Dedifferentiated amniotic fluid mesenchymal stem cell (primary cell): Measurements from ENCODE around the gene CKB.

ENCODE experiments used
- DNase-seq: peaks from one replicate; pipeline ENCODE4 v3.0.0-alpha.2; 2016; ENCODE audit errors: extremely low spot score

The CKB gene

DNA sequence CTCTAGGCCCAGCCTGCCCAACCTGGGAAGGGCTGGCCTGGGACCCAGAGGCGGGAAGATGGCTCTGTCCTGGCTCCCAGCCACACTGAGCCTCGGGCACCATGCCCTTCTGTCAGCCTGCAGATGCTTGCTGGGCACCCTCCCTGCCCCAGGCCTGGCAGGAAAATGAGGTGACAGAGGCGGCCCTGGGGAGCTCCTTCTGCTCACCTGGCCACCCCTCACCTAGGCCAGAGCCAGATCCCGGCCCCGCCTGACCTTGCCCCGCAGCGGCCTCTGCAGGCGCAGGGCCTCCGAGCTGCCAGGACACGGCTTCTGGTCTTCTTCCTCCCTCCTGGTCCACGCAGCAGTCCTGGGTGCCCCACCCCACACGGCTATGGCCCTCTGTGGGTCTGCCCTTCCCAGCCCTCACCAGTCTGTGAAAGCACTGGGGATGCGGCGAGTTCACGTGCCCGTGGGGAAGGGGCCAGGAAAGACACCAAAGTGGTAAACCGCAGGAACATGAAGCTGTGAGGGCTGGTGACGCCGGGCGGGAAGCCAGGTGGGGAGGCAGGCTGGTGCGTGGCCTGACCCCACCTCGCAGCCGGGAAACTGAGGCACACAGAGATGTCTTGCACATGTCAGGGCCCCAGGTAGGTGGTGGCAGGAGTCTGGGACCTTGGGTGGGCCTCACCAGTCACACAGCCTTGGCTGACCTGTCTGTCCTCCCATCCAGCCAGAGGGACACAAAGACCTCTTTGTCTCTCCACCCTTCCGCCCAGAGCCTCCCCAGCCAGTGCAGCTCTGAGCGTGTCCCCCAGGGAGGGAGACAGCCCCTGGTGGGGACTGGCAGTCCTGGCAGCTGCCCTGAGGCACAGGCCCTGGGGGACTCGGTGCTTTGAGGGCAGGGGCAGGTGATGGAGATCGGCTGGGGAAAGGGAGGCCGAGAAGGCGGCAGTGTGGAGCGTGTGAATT, 27.0 kb upstream of the CKB start:
- no peak for DNase-seq

DNA sequence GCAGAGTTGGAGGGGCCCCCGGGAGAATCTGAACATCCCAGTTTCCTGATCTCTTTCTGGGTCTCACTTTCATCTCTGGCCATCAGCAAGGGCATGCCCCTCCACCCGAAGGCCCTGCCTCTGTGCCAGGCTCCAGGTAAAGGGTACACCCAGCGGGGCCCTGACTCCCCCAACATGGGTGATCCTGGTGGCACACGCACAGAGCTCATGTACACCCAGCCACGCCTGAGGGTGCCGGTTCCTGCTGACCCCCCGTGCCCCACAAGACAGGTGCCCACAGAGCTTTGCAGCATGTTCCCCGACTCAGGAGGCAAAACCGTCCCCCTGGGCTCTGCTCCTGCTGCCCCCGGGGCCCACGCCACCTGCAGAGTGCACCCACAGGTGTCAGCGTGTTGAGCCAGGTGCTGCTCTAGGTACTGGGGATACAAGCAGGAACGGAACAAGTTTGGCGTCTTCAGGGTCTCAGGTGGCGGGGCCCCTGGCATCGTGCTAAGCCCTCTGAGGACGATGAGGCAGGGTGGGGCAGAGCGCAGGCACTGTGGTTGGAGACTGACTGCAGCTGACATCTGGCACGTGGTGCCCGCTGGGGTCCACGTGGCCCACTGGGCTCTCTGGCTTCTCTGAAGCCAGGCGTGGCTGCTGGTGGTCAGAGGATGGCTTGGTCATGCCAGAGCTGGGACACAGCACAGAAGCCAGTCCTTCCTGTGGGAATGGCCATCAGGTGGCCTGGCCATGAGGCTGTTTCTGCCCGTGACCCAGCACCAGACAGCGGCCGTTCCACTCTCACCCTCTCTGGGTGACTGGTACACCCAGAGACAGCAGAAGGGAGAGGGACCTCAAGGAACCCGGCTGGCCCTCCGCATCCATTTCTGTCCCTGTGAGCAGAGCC, 26.1 kb upstream of the CKB start:
- no peak for DNase-seq

DNA sequence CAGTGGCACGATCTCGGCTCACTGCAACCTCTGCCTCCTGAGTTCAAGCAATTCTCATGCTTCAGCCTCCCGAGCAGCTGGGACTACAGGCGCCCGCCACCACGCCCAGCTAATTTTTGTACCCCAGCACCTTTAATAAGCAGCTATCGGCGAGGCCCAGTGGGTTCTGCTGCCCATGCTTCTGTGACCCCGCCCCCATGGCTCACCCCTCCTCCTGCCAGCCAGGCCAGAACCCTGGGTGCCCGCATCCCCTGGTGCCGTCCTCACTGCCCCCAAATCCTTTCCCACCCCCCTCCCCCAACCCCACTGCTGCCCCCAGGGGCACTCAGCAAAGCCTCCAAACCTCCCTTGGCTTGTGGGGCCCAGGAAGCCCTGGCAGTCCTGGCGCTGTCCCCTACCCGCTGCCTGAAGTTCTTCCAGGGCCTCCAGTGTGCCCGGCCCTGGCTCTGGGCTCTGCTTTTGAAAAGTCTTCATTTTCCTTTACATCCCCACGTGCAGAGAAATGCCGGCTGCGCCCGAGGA, 25.4 kb upstream of the CKB start:
- DNase-seq, result no peak

DNA sequence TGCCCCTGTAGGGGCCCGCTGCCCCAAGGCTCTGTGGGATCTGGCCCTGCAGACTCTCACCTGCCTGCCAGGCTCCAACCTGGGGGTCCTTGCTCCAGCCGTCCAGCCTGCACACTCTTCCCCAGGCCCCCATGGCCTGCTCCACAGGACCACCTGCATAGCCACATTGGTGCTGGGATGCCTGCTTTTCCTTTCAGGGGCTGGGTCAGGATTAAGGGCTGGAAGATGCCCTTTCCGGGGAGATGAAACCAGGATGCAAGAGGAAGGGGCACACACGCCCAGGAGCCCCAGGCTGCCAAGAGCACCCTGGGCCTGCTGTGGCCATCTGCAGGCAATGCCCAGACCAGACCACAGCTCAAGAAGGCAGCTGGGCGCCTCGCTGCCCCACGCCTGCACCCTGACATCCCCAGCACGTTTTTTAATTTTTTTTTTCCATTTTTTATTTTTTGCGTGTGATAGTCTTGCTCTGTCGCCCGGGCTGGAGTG, 24.9 kb upstream of the CKB start:
- no peak for DNase-seq

DNA sequence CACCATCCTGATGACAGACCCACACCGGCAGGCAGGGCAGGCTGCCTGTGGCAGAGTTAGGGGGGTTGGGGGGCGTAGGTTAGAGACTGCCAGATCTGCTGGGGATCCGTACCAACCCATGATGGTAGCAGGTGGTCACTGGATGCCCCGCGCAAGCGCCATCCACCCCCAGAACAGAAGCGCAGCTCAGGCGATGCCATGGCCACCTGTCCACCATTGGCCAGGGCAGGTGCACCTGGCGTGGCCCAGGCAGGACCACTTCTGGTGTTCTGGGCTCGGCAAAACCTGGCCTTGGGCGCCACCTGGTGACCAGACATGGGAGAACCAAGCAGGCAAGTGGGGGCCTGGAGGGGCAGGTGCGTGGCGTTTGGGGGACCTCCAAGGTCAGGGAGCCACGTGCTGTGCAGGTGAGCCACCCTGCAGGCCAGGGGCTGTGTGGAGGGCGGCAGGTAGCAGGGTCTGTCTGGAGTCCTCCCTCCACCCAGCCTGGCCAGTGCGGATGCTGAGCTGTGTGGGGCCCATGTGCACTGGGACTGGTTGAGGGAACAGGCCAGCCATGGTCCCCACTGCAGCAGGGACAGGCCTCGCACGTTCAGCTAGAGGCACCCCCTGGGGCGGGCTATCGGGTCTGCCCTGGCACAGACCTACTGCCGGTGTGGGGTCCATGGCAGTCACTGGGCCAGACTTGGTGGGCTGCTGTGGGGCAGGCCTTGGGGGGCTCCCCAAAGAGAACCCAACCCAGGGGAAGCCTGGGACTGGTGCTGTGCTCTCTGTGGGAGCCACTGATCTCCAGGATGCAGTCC, 24.2 kb upstream of the CKB start:
- DNase-seq, result no peak

DNA sequence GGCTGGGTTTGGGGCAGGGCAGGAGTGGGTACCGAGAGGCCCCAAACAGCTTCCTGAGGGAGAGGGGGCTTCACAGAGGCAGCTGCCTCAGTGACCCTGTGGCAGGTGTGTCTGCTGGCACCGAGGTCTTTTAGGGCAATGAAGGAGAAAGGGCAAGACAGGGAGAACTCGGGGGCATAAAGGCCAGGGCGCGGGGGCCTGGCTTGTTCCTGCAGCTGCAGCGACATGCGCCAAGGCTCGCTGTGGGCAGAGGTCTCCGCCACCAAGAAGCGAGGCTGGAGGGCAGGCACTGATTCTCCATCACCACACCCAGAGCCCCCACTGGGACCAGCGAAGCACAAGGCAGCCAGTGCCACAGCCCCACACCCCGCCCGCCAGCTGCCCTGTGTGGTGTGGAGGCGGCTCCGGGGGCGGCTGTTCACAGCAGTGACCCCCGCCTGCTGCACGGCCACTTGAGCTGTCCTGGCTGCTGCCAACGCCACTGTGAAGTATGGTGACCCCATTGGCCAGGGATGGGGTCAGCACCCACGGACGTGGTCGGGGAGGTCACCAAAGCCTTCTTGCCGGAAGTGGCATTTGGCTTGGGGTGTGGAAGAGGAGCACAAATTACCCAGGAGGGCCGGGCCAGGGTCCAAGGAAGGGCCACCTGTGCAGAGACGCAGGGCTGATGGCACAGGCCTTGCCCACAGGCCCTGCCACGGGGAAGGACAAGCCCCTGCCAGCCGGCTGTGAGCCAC, 23.5 kb upstream of the CKB start:
- no peak for DNase-seq

DNA sequence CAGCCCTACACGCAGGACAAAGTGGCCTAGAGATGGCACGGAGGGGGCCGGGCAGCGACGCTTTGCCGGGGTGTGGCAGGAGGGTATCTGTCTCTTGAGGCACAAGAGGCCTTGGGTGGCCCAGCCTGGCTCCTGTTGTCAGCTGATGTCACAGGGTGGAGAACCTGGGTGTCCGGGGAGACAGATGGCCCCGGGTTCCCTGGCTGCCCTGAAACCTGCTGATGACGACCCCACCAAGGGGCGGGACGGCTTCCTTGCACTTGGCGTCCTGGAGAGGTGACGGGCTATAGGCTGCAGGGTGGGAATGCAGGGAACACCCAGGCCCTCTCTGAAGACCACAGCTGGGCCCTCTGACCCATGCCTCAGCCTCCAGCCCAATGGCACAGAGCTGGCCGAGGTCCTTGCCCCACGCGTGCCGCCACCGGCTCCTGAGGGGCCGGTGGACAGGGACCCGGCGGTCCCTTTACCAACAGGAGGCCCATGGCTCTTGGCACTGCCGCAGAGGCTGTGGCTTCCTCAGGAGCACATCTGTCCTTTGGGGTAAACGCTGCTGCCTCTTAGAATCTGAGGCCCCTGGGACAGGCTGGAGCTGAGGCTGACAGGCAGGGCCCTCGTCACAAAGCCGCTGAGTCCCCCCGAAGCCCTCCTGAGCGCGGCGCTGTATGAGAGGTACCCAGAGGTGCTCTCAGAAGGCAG, 22.7 kb upstream of the CKB start:
- no peak for DNase-seq

DNA sequence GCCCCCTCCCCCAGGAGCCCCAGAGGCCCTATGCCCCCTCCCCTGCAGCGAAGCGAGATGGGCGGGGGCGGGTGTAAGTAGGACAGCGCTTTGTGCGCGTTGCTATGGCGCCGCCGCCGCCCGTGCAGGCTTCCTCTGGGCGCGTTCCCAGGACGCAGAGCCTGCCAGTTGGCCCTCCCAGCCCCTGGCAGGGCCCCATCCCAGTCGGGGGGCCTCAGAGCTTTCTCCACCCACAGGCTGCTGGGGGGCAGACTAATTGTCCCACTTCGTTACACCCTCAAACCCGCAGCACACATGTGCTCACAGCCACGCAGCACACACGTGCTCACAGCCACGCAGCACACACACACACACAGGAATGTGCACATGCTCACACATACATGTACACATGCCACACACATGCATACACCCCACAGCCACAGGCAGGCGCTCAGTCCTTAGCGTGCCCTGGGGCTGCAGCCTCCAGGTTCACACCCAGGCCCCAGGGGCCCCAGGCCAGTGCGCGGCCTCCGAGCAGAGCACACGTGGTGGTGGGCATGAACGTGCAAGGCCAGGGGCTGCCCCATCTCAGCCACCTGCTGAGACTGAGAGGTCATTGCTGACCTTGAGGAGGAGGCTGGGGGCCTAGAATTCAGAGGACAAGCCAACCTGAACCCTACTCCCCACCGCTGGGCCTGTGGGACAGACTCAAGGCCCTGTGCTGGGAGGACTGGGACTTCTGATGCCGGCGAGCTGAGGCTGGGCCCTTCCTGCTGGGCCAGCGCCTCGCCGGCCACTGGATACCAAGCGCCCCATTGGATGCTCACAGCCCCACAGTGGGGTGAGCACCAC, 22.0 kb upstream of the CKB start:
- DNase-seq, result no peak

DNA sequence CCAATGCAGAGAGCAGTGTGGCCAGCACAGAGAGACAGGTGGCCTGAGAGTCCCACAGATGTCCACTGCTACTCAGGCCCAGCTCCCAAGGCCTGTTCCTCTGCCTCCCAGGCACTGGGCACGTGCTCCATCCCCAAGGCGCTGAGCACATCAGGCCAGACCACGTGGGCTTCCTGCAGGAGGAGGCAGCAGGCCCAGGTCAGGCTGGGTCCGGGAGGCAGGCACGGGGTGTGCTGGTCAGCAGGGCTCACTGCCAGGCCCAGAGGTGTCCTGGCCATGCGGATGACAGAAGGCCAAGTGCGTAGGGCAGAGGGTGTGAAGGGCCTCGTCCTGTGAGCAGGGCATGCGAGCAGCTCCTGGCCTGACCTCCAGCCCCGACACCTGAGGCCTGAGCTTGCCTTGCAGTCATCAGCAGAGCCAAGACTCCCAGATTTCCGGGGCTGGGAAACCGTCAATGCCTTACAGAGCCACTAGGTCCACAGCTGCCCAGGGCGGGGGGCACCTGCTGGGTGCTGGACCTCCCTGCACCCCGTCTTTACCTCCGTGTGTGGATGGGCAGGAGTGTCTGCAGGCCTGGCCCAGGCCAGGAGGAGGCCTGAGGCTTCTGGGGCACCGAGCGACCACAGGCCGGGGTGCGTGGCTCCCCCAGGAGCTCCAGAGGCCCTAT, 21.2 kb upstream of the CKB start:
- no peak for DNase-seq

DNA sequence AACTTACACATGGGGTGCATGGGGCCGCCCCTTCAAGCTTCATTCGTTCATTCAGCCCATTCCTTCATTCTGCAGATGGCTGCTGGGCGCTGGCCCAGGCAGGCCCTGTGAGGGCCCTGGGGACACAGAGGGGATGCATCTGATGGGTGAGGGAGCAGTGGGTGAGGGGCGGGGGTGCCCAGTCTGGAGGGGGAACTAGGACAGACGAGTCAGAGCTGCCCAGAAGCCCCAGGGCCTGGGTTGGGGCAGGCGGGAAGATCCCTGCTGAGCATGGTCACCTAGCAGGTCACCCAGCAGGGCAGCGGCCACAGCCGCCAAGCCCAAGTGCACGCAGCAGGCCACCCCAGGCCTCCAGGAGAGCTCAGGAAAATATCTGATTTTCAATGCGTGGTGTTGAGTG, 20.5 kb upstream of the CKB start:
- no peak for DNase-seq

DNA sequence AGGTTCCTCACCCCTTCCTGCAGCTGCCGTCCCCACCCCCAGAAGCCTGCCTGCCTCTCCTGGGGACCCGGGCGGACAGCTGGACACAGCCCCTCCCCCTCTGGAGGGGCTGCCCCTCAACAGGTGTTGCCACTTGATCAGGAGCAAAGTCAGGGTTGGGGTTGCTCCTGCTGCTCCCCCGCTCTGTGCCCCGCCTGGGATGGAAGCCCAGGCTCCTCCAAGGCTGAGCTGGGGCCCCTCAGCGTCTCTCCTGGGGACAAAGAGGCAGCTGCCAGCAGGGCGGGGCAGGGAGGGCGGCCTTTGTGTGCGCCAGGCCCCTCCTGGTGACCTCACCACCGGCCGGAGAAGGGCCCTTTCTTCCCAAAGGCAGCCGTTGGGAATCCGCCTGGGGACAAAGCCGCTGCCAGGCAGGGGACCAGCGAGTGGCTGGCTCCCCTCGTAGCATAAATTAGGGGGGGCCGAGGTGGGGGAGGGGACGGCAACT, 20.0 kb upstream of the CKB start:
- no peak for DNase-seq

DNA sequence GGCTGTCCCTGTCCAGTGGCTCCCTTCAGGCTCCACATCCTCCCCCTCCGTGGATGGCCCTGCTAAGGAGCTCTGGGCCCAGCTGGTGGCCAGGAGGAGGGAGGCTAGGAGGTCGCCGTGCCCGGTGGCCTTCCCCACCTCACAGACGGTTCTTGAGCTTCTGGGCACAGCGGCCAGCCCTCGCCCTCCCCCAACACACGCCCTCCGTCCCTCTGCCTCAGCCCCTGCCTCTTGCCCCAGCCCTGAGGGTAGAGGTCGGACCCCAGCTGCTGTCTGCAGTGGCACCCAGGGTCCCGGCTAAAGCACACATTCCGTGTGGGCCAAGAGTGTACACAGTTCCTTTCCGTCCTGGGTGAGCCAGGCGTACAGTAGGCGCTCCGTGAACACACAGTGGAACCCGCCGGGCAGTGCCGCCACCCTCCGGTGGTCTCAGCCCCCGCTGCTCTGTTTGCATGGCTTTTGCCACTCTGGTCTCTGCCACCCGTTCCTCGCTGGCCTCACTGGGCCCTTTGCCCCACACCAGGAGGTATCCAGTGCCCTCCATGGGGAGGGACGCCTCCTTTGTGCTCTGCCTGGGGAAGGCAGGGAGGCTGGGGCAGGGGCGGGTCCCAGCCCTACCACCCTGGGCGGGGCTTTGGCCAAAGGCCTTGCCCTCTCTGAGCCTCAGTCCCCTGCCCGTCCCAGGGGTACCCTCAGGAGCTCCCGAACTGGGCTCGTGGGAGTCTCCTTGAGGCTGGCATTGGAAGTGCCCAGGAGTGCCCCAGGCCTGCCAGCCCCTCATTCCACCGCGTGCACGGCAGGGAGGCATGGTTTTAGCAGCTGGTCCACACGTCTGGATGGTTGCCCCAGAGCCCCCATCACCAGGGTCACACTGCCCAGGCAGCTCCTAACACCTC, 19.3 kb upstream of the CKB start:
- no peak for DNase-seq

DNA sequence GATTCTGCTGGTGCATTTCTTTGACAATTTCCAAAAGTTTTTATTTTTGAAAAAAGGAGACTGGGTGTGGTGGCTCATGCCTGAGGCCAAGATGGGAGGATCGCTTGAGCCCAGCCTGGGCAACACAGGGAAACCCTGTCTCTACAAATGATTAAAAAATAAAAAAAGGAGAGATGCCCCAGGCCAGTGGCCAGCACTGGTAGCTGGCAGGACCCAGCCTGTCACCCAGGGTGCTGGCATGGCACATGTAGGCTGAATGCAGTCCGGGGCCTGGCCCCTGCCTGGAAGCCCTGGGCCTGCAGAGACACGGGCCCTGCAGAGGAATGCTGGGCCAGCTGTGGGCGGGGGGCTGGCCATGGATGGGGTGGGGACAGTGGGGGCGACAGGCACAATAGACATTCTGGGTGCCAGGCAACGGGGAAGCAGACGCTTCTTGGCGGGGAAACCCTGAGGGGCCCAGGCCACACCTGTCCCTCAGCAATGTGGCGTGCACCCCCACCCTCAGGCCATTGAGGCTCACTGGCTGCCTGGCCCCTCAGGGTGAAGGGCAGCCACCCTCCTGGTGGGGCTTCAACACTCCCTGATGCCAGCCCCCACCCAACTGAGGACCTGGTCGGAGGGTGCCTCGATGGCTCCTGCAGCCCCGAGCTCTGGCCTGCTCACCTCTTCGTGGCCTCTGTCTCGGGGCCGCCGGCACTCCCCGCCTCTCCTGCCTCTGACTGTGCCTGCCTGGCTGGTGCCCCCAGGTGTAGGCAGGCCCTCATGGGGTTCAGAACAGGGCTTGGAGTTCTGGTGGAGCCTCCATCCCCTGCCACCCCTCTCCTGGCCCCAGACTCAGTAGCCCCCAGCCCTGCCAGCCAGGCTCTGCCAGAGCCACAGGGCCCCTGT, 18.4 kb upstream of the CKB start:
- no peak for DNase-seq

DNA sequence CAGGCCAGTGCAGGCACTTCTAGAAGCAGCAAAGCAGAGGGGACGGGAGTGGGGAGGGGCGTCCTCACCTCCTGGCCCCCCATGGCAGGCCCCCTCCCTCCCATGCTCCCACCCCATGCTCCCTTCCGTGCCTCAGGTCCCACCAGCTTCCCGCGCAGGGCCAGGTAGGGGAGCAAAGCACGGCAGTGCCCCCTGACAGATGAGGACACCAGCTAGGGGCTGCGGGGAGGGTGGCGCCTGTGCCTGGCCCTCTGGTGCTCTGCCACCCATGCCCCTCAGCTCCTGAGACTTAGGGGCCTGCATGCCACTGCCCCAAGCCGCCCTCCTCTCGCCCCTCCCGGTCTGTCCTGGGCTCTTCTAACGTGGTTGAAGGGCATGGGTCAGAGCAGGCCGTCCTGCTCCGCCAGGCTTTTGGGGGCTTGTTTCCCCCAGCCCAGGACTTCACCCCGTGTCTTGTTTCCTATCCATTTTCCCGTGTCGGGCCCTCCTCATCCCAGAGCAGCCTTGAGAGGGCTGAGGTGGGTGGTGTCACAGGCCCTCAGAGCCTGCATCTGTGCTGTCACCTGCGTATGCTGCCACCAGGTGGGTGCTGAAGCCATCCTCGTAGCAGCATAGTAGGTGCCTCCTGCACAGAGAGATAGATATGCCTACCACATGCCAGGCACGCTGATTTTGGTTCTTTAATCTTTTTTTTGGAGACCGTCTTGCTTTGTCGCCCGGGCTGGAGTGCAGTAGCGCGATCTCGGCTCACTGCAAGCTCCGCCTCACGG, 16.6 kb upstream of the CKB start:
- DNase-seq, result no peak

DNA sequence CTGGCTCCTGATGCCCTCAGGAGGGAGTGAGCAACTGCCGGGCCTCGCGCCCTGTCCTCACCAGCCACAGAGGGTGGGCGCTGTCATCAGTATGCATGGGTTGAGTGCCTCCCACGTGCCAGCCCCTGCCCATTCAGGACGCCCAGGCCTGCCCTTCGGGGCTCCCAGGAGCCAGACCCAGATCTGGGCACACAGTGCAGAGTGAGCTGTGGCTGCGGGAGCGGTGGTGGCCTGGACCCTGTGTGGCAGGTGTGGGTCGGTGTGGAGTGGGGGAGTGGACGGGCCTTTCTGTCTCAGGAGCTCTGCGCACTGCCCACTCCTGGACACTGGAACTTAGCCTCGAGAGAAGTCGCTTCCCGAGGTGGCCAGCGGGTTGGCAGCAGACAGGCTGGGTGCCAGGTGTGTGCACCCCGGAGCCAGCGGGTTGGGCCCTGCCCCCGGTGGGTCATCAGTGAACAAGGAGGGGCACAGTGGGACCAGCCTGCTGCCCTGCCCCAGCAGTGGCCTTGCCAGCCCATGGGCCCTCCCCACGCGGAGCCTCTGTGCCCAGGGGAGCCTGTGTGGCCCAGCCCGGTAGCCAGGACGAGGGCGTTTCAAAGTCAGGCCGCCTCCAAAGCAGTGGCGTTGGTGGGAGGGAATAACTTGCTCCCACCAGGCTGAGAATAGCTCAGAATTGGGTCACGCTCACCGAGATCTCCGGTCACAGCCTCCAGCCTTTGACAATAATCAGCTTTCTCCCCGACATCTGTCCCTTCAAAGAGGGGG, 15.8 kb upstream of the CKB start:
- no peak for DNase-seq
